Psoas muscle (tissue), 8 donors: Measurements from ENCODE around the gene EPS8L2. TPM values are rescaled to one million over a fixed set of nuclear protein-coding genes. Genes with fewer than 3 reads are reported as not detected.

ENCODE experiments used
- ATAC-seq, 4 donors: fragments of 200-7000 bp; cut with Tn5 transposase; one replicate each; pipeline ENCODE4 v1.9.1; 2020; ENCODE audit warnings: moderate library complexity in 3 of 4, mild to moderate bottlenecking in 2 of 4
- DNase-seq, 2 donors: peaks; one replicate each; pipeline ENCODE4 v3.0.0-alpha.2; 2020
- H3K27ac ChIP-seq: fragments of 200-600 bp; one replicate; pipeline ENCODE4 v1.8.0; 2022
- H3K27me3 ChIP-seq, 3 donors: fragments of 200-600 bp in 1 of 3; one replicate each; pipeline versions ENCODE4 v1.6.1 to v1.8.0; 2013 to 2022; ENCODE audit warnings: low read length in 2 of 3, mild to moderate bottlenecking in 2 of 3, moderate library complexity in 1 of 3; ENCODE audit not compliant: insufficient read depth in 3 of 3
- H3K36me3 ChIP-seq, 2 donors: fragments of 200-600 bp in 1 of 2; one replicate each; pipeline versions ENCODE4 v1.6.1 to v1.8.0; 2013 to 2022; ENCODE audit warnings: low read depth in 1 of 2, mild to moderate bottlenecking in 1 of 2, moderate library complexity in 1 of 2; ENCODE audit not compliant: insufficient read depth in 1 of 2
- H3K4me1 ChIP-seq: fragments of 200-600 bp; one replicate; pipeline ENCODE4 v1.8.0; 2022
- H3K4me3 ChIP-seq: fragments of 200-600 bp; one replicate; pipeline ENCODE4 v1.8.0; 2022; ENCODE audit warnings: mild to moderate bottlenecking
- H3K9me3 ChIP-seq: fragments of 200-600 bp; one replicate; pipeline ENCODE4 v1.8.0; 2022
- CTCF ChIP-seq: fragments of 200-600 bp; IDR thresholded peaks from one replicate; pipeline ENCODE4 v1.8.0; 2022; ENCODE audit warnings: antibody characterized with exemption
- WGBS, 3 donors: extraction: QIAGEN DNeasy Blood & Tissue Kit; methylation state at CpG; one replicate each; pipeline versions ENCODE4 v1.1.6 to v1.1.7; 2013; 5-methylcytosine and 5-hydroxymethylcytosine counted together
- intact Hi-C, 2 donors: fragments of 100-400 bp; cut with DNase I; formaldehyde crosslinking; loops; one replicate each; pipeline versions ENCODE4 v1.11.0 to v1.14.2; 2022
- polyA plus RNA-seq, 3 donors: library from polyadenylated mRNA; stranded (reverse); fragments of 200-250 nt; gene quantifications; one replicate each; pipeline ENCODE4 v1.2.3, GENCODE V29; 2013
- total RNA-seq, 4 donors: library from RNA; stranded (reverse); fragmentation: NEBNext Ultra II Directional in 2 of 4; extraction: Animal tissue kit (Norgen Biotek cat#: 25700) in 2 of 4; gene quantifications; one replicate each; pipeline versions ENCODE4 v1.2.1 to v1.2.4, GENCODE V29; 2021 to 2023
- donor health status: healthy with polysubstance abuse.
- donor health status: DM: no; HTN: no; CAD: no; lungs with moderate emphysema.
- donor health status: Bipolar disorder and iron deficiency.
- donor health status: healthy.
- donor health status: DM: yes; HTN: yes; CAD: no.
- donor health status: DM: no; HTN: no; CAD: no.
- donor health status: DM: no; HTN: no; CAD: no.
- donor health status: DM: yes; HTN: yes; CAD: no.

EPS8L2 gene
- total and polyA plus RNA-seq, 7 donors: 0.47 to 3.1 (median 0.89) TPM

GRCh38 chr11:678297-678696 lies 27.7 kb upstream of the EPS8L2 start:
- no peak for ATAC-seq
- no peak for DNase-seq
- Histone ChIP-seq H3K27me3 (no peaks in the 10 kb centered on the region), H3K4me3 (no peak overlapping the region), H3K4me1 (no peaks in the 10 kb centered on the region), H3K9me3 (no peaks in the 10 kb centered on the region), H3K27ac (no peak overlapping the region), H3K36me3 (peaks cover 3 to 72% of the 10 kb centered on the region in 2 donors)
- intact Hi-C loops: no loop called here
- WGBS, 3 donors: 90 to 97% (median 95%) methylated on average over 3 of the region's 3 CpGs
- TF ChIP-seq CTCF: no peak

- 87 to 92% (median 90%) methylated on average over 36 of the region's 36 CpGs for WGBS, 3 donors
- H3K4me1 ChIP-seq: no peaks in the 10 kb centered on the region
- peaks cover 3 to 72% of the 10 kb centered on the region in 2 donors for H3K36me3 ChIP-seq
- H3K27me3 ChIP-seq: no peaks in the 10 kb centered on the region
- intact Hi-C loops: loop anchor here in 1 of 2 donors (5.0 kb wide), 1 partner anchor 42 kb away; the partner anchor contains the start of gene DRD4
- DNase-seq: no peak
- H3K27ac ChIP-seq: no peak overlapping the region
- TF ChIP-seq CTCF: no peak
- no peak overlapping the region for H3K4me3 ChIP-seq
- H3K9me3 ChIP-seq: no peaks in the 10 kb centered on the region
- ATAC-seq: peak in 1 of 4 donors; percentile 26
These were observed 26.5 kb upstream of the EPS8L2 start for GRCh38 chr11:679271-680207.

- Histone ChIP-seq H3K27me3 (no peaks in the 10 kb centered on the region), H3K36me3 (peaks cover under 1 to 75% of the 10 kb centered on the region in 2 donors), H3K4me1 (no peaks in the 10 kb centered on the region), H3K27ac (no peak overlapping the region), H3K9me3 (no peaks in the 10 kb centered on the region), H3K4me3 (no peak overlapping the region)
- intact Hi-C loops: loop anchor here in 1 of 2 donors (5.0 kb wide), 1 partner anchor 43 kb away; the partner anchor contains the start of gene DRD4
- no peak for TF ChIP-seq CTCF
- no peak for DNase-seq
- WGBS, 3 donors: 82 to 83% (median 82%) methylated on average over 19 of the region's 19 CpGs
- ATAC-seq: peak in 2 of 4 donors; percentile 22 to 40
These were observed 25.6 kb upstream of the EPS8L2 start for GRCh38 chr11:680476-680875.

DNA sequence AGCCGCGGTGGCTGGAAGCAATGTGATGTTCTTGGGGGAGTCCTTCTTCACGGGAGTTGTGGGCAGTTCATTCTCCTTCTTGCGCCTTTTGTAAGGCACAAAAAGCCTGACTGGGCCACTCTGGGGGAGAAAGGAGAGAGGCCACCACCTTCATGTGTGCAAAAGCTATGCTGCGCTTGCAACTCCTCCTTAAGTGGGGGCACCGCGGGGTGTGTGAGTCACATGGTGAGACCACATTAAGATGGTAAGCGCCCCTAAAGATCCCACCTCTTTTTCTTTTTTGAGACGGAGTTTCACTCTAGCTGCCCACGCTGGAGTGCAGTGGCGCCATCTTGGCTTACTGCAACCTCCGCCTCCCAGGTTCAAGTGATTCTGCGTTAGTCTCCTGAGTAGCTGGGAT lies 25.1 kb upstream of the EPS8L2 start:
- Histone ChIP-seq H3K36me3 (peaks cover 0 to 78% of the 10 kb centered on the region in 2 donors), H3K27ac (no peak overlapping the region), H3K4me1 (no peaks in the 10 kb centered on the region), H3K9me3 (no peaks in the 10 kb centered on the region), H3K27me3 (no peaks in the 10 kb centered on the region), H3K4me3 (no peak overlapping the region)
- no peak for TF ChIP-seq CTCF
- WGBS, 3 donors: 92 to 98% (median 94%) methylated on average over 13 of the region's 13 CpGs
- intact Hi-C loops: loop anchor here in 1 of 2 donors (5.0 kb wide), 1 partner anchor 44 kb away; the partner anchor contains the start of gene DRD4
- DNase-seq (no peak), ATAC-seq (no peak)
